B cell (primary cell): ENCODE results near the gene SUCLG2.

Experiments
- EZH2 ChIP-seq: IDR thresholded peaks from 2 replicates; pipeline ENCODE4 v1.6.1; 2012; ENCODE audit warnings: borderline replicate concordance, low read depth, mild to moderate bottlenecking, moderate library complexity, low read length; ENCODE audit not compliant: insufficient read depth, poor library complexity, severe bottlenecking
- TF ChIP-seq, protein P1 (sequence below): fragments of 200-600 bp; IDR thresholded peaks from one replicate; pipeline ENCODE4 v1.8.0; 2022; ENCODE audit warnings: antibody characterized with exemption, mild to moderate bottlenecking

DNA sequence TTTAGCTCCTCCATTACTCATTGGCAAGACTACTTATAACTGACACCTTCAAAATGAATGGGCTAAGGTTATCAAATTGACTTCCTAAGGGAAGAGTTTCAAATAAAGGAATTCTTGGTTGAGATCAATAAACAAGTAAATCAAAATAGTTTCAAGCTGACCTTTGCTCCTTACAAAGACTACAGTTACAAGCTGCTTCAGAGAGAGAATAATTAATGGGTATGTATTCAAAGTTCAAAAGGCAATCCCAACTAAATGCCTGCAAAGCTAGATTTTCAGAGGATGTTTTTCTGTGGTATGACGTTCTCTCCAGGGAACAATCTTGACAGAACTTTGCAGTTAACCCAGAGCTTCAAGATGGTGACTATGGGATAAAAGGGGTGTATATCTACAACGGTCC, 153.7 kb downstream of the SUCLG2 start:
- TF ChIP-seq, protein P1, sequence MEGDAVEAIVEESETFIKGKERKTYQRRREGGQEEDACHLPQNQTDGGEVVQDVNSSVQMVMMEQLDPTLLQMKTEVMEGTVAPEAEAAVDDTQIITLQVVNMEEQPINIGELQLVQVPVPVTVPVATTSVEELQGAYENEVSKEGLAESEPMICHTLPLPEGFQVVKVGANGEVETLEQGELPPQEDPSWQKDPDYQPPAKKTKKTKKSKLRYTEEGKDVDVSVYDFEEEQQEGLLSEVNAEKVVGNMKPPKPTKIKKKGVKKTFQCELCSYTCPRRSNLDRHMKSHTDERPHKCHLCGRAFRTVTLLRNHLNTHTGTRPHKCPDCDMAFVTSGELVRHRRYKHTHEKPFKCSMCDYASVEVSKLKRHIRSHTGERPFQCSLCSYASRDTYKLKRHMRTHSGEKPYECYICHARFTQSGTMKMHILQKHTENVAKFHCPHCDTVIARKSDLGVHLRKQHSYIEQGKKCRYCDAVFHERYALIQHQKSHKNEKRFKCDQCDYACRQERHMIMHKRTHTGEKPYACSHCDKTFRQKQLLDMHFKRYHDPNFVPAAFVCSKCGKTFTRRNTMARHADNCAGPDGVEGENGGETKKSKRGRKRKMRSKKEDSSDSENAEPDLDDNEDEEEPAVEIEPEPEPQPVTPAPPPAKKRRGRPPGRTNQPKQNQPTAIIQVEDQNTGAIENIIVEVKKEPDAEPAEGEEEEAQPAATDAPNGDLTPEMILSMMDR: no peak
- TF ChIP-seq EZH2: no peak
